ENCODE results near the gene RPS24.
"Not testable (repeated sequence)": the region's sequence is repeated elsewhere in the genome, so short reads cannot be mapped to it uniquely, and the experiment has no call there.

The RPS24 gene

DNA sequence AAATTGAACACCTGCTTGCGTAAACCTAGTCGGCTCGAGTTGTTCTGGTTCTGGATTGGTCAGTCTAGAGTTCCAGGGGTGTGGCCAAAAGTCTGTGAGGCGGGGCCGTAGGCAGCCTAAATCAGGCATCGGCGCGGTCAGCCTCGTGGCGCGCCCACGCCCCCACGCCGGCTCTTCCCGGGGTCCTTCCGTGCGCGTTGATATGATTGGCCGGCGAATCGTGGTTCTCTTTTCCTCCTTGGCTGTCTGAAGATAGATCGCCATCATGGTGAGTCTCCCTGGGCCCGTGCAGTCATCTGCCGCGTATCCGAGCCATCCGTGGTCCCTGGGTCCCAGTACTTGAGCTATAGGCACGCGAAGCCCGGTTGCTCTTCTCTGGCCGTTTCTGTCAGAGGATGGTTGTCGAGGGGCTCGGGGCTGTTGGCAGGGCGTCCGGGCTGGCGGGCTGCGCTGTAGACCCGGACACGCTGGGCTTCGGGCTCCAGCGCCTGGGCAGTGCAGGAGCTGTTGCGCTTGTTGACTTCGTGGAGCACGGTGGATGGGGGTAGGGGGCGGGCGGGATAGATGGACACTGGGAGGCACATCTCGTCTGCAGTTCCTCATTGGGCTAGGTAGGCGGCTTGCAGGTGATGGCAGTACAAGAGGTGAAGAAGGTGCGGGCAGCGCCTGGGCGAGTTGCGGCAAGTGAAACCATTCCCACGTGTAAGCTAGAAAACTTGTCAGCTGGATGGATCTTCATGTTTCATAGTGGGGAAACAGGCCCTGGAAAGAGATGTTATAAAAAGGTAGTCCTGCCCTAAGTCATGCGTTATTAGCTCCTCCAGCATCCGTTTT, at the start of gene RPS24:
TSS of gene RPS24 (plus strand) at position 227 of the 834 bp plus-strand sequence. CDS start at position 266, 39 bp downstream.
- peak; percentile 83 for DNase-seq (ENCODE audit: low read depth)

DNA sequence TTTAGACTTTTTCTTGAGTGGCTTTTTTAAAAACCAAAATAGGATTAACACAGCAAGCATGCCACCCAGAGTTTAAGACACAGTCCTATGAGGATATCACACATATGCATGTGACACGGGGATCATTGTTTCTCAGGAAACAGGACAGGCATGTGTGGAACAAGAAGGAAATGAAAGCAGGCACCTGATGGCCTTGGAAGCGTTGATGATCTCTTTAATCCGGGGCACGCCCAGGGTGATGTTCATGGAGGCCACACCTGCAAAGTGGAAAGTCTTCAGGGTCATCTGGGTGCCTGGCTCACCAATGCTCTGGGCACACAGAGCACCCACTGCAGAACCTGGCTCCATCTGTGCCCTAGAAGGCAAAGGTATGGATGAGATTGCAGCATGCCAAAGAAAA, 48.7 kb upstream of the RPS24 start:
- no peak for DNase-seq (ENCODE audit: low read depth)

DNA sequence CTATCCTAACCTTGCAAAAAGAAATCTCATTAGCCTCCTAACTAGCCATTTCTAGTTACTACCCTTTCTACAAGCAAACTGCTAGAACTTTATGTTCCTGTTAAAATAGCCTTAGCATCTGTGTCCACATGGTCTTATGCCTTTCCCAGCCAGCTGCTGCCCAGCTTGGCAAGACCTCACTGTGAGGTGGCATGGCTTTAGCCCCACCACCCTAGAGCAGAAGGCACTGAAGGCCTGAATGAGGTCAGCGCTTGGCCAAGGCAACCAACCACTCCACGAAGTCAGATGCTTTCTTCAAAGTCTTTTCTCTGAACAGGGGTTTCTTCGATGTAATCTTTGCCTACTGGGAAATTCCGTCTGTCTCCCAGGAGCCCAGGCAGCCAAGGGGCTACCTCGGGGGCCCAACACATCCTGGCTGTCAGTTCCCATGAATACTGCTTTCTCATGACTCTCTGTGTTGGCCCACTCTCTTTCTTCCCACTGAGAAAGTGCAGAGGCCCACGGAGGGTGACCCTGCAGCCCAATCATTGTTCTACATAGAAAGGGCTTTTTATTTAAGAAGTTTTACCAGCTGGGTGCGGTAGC, 45.9 kb upstream of the RPS24 start:
- DNase-seq (ENCODE audit: low read depth) = no peak

DNA sequence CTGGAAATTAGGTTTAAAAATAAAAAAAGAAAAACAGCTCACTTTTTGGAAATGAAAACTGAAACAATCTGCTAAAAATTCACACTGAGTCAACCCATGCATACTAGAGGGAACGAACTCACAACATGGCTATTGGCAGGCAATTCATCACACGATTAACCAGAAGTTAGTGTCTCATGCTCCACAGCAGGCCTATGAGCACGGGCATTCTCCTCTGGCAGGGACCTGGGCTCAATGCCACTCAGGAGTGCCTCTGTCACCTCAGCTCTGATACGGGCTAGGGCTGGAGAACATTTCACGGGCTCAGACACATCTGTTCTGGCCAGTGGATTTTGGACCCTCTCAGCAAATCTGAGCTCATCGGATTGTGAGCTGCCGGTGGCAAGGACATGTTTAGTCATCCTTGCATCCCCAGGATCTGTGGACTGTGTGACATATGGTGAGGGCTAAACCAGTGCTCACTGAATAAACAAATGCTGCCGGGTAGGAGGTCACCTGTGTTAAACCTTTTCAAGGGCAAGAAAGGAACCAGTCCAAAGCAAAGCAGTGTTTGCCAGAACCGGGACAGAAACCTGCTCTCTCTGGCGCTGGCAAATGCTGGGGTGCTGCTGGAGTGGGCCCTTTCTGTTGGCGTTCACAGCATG, 44.5 kb upstream of the RPS24 start:
- DNase-seq (ENCODE audit: low read depth) = no peak

DNA sequence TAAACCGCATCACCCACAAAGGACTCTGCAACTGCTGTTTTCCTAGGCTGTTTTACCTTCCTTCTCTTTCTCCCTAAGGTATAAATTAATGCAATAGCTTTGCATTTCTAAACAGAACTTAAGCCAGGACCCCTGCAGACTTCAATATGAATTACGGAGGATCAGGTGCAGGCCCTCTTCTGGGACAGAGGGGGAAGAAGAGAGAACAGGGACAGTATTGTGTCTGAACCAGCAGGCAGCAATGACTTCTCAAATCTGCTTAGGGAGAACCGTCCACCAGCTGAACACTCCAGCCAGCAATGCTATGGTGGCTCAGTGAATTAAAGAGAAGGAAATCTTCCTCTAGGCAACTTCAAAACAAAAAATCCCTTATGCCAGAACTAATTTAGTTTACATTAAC, 40.0 kb upstream of the RPS24 start:
- no peak for DNase-seq (ENCODE audit: low read depth)

DNA sequence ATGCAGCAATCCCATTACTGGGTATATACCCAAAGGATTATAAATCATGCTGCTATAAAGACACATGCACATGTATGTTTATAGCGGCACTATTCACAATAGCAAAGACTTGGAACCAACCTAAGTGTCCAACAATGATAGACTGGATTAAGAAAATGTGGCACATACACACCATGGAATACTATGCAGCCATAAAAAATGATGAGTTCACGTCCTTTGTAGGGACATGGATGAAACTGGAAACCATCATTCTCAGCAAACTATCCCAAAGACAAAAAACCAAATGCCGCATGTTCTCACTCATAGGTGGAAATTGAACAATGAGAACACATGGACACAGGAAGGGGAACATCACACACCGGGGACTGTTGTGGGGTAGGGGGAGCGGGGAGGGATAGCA, 34.9 kb upstream of the RPS24 start:
- not testable (repeated sequence) for DNase-seq (ENCODE audit: low read depth)

DNA sequence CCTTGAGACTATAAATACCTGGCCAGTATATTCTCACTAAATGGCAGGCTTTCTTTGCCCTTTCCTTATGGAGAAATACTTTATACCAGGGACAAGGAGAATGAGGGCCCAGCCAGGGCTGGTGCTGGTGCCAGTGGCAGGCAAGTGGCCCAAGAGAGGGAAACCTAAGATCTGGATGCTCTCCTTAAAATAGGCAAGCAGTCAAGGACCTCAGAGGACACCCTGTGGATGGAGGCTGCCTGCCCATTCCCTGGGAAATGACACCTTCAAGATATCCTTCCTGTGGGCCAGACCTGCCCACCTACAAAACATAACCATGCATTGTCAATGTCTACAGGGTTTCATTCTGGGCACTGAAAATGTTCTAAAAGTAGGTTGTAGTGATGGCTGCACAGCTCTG, 33.5 kb upstream of the RPS24 start:
- DNase-seq (ENCODE audit: low read depth) = no peak

DNA sequence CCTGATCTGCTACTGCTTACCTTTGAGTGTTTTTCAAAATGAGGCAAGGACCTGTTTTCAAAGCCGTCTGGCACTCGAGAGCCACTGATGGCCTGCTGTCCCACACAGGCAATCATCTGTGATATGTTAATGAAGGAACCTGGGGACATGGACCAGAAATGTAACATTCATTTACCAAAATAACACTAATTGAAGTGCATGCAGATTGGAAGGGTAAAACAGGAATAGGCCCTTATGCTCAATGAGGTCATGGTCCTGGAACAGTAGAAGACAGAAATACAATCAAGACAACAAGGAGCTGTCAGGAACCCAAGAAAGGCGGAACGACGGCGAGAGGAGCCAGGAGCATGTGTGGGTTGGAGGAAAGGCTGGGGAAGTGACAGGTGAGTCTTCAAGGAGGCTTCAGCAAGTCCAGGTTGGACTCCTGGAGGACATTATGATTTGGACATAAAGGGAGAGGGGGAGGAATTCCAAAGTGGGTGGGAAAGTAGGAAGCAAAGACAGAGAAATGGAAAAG, 32.6 kb upstream of the RPS24 start:
- DNase-seq (ENCODE audit: low read depth) = no peak

DNA sequence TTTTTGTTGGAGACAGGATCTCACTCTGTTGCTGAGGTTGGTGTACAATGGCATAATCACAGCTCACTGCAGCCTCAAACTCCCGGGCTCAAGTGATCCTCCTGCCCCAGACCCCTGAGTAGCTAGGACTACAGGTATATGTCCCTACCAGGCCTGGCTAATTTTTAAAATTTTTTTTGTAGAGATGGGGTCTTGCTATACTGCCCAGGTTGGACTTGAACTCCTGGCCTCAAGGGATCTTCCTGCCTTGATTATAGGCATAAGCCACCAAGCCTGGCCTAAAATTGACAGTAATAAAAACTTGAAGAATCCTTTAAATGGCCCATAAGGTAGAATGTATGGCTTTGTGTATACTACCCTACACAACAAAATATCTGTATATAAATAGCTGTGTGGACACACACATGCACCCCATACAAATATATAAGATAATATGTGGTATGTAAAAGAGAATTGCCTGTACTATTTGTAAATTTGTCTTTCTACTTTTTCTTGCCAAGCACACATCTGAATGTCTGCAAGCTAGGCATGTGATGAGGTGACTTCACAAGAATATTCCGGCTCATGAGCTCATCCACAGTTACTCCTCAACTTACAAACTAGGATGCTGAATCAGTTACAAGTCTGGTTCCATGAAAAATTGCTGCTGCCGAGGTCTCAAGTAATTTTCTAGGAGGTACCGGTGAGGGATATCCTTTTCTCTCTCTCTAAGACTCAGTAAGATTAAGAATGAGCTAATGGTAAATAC, 30.9 kb upstream of the RPS24 start:
- no peak for DNase-seq (ENCODE audit: low read depth)

DNA sequence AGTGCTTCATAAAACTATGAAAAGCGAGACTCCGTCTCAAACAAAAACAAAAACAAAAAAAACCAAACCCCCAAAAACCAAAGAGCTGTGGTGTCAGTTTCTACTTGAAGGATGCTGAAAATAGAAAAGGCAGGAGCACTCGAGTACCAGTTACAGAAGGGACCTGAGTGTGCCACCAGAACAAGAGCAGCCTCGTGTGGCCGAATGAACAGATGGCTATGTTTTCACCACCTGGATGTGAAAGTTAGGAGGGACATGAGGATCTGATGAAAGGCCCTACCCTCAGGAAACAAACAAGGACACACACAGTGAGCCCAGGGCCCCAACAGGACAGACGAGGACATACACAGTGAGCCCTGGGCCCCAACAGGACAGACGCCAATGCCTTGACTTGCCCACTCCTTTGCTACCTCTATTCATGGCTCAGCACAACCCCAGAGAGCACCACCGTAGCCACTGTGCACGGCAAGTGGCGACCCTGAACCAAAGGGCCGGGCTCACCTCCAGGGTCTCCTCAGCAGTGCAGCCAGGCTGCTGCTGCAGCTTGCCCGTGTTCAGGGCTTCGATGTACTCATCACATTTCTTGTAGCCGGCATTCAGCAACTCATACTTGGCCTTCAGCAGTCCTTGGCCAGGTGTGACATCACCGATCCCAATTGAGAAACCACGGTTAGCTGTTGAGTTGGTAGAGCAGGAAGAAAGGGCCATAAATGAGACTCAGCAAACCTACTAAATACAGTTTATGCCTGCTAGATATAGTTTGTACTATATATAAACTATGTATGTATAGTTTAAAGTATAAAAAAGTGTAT, 29.2 kb upstream of the RPS24 start:
- DNase-seq (ENCODE audit: low read depth) = no peak

DNA sequence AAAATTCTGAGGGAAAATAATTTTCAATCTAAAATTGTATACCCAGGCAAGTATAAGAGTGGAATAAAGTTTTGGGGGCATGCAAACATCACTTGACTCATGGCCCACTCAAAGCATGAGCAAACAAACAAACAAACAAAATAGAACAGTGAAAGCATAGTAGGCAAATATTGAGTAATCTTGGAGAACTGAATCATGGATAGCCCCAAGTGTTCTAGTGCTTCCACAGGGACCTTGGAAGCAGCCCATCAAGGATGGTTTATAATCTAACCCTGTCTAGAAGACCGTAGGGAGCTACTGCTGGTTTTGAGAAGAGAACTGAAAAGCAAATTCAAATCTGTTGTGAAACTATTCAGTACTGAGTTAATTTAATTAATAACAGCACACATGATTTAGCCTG, 26.5 kb upstream of the RPS24 start:
- DNase-seq (ENCODE audit: low read depth) = no peak

DNA sequence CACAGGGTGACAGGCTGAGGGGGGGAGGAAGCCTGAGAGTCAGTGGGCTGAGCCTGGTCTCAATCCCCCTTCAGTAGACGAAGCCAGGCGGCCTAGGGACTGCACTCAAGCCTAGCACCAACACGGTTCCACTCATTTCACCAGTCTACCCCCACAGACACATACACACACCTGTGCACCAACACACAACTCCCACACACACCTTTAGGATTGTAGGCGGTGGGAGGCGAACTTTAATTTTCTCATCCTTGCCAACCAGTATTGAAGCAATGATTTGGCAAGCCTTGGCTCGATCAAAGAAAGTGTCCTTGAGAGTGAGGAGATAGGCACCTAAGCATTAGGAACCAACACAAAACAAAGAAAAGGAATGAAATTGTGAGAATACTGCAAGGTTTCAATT, 24.0 kb upstream of the RPS24 start:
- no peak for DNase-seq (ENCODE audit: low read depth)

DNA sequence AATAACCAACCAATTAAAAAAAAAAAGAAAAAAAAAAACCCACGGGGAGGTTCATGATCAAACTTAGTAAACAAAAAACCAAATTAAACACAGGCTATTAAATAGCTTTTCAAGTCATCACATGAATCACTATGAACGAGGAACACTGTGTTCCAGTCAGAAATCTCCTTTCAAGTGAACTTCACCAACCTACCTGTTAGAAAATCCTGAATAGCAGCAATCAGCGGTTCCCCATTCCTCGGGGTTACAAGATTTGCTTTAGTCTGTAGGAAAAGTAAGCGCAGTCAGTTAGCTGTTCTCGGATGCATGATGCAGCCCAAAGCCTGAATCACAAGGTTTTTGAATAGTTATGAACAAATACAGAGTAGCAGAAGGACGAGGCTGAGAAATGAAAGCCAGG, 23.4 kb upstream of the RPS24 start:
- no peak for DNase-seq (ENCODE audit: low read depth)

DNA sequence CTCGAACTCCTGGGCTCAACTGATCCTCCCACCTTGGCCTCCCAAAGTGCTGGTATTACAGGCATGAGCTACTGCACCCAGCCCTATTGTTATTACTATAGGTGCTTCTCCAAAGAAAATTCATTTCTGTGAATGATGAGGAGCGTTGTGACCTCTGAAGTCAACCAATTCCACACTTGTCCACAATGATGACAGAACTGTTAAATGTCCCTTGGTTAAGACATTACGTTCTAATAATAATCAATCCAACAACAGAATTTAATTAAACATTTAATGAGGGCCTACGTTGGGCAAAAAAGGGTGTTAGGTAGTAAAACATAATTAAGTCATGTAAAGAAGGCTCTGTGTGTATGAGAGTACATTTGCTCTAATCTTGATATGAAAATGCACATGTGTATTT, 22.6 kb upstream of the RPS24 start:
- DNase-seq (ENCODE audit: low read depth) = no peak

DNA sequence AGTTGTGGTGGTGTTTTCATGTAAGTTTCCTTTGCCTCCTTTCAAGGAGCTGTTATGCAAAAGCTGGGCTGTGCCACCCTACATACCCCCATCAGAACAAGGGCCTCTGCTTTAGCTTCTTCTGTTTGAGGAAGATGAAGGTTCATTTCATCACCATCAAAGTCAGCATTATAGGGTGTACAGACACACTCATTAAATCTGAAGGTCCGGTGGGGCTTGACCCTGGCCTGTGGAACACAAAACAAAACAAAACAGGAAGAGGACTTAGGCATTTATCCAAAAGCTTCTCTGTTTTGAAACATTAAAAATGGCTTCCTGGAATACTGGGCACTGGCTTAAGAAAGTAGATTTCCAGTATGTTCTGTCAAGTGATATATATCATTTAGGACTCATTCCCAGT, 20.1 kb upstream of the RPS24 start:
- DNase-seq (ENCODE audit: low read depth) = no peak

DNA sequence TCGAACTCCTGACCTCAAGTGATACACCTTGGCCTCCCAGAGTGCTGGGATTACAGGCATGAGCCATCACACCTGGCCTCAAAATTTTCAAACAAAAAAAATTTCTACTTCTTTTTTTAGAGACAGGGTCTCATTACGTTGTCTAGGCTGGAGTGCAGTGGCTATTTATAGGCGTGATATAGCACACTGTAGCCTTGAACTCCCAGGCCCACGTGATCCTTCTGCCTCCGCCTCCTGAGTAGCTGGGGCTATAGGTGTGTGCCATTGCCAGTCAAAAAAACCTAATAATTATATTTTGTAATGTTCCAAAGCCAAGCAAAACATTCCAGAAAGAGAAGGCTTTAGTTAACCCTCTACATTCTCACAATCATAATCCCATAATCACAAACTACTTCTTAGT, 18.1 kb upstream of the RPS24 start:
- no peak for DNase-seq (ENCODE audit: low read depth)

DNA sequence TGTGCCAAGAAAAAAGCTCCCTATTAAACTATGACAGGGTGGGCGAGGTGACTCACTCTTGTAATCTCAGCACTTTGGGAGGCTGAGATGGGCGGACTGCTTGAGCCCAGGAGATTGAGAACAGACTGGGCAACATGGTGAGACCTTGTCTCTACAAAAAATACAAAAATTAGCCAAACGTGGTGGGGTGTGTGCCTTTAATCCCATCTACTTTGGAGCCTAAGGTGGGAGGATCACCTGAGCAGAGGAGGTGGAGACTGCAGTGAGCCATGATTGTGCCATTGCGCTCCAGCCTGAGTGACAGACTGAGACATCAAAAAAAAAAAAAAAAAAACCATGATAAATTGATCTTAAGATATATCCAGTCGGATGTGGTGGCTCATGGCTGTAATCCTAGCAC, 15.8 kb upstream of the RPS24 start:
- no peak for DNase-seq (ENCODE audit: low read depth)

DNA sequence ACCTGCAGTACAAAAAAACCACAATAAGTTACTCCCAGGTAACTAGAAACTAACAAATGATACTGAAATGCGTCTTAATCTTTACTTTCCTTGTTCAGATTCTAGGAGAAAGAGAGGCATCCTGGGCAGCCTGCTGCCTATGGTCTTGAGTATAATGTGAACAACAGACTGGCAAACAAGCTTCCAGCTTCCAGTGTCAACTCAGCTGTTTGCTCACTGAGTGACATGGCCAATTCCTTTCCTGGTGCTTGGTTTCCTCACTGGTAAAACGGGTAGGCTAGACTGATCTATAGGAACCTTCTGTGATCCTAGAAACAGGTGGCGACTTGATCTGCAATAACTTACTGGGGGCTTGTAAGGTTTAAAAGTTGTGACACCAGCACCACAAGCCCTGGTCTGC, 14.4 kb upstream of the RPS24 start:
- DNase-seq (ENCODE audit: low read depth) = no peak

DNA sequence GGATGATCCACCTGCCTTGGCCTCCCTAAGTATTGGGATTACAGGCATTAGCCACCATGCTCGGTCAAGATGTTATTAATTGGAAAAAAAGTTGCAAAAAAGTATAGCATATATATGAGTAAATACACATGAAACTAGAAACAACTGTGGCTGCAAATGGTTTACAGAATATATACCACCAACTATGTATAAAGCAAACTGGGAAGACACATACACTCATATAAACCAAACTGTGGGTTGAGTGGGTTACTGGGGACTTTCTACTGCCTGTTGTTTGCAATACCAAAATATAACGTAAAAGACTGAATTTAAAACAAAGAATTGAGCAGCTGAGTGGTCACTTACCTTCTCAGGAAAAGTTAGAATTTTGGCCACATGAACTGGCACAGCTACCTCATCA, 12.5 kb upstream of the RPS24 start:
- DNase-seq (ENCODE audit: low read depth) = no peak

DNA sequence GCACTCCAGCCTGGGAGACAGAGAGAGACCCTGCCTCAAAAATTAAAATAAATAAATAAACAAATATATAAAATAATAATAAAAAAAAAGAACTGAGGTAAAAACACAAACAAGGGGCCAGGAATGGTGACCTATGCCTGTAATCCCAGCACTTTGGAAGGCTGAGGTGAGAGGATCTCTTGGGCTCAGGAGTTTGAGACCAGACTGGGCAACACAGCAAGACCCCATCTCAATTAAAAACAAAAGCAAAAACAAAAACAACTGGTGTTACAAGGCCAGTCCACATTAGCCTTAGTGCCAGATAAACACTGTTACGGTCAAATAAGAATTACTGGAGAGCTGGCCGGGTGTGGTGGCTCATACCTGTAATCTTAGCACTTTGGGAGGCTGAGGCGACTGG, 9.9 kb upstream of the RPS24 start:
- no peak for DNase-seq (ENCODE audit: low read depth)

DNA sequence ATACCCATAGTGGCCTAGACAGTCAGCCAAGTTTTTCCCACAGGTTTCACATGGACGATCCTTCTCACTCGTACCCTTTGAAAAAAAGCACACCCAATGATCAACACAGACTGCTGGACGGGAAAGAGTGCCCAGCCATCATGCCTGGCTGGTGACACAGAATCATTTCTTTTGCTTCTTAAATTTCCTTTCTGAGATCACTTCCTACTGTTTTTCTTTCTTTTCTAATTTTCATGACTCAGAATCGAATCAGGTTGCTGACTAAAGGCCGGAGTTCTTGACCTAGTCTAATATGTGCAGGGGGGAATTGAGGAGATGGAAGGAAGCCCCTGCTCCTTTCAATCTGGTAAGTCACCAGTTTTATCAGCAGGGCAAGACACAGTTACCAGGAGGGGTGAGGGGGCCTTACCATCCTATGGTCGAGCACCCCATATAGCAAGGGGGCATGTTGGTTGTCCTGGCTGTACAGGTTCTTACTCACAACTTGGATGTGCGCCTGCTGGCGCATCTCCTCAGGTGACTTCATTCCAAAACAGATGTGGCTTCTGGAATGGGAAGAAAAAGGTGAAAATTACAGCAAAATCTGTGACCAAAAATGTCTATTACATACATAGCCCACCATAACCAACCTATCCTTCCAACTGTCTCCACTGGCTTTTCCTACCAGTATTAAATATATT, 7.8 kb upstream of the RPS24 start:
- DNase-seq (ENCODE audit: low read depth) = no peak
